8988T (cell line): ENCODE results near the gene ZDHHC5.

Experiments
- DNase-seq: peaks from one replicate; pipeline ENCODE4 v3.0.0; 2011

Gene ZDHHC5

DNA sequence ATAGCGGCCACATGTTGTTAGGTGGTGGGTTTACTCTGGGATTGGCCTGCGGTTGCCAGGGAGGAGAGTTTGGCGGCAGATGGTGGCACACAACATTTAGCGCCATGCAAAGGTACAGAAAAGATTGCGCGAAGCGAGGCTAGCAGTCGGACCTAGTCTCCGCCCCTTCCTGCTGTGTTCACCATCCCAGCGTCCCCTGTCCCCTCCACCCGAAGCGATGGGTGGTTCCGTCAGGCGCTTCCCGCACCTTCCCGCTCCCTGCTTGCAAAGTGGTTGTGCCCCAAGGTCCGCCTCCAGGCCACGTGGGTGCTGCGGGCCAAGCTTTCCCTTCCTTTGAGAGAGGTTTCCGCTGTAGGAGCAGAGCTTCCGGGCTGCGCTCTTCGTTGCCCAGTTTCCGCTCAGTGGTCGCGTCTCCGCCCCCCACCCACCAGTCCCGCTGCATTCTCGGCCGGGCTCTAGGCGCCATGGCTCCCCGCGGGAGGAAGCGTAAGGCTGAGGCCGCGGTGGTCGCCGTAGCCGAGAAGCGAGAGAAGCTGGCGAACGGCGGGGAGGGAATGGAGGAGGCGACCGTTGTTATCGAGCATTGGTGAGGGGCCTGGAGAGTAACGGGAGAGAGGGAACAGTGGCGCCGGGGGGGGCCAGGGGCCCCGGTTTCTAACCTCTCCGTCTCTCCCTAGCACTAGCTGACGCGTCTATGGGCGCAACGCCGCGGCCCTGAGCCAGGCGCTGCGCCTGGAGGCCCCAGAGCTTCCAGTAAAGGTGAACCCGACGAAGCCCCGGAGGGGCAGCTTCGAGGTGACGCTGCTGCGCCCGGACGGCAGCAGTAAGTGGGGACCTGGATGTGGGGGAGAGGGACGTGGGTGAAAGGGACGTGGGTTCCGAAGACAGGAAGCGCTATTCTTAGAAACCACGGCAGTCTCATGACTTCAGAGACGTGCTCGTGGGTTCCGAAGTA lies 73.5 kb downstream of the ZDHHC5 start, which contains the start of gene SELENOH:
TSS of gene SELENOH (plus strand) at position 360 of the 955 bp plus-strand sequence. CDS start at position 465, 105 bp downstream.
- peak; percentile 86 for DNase-seq

GRCh38 chr11:57742087-57742452 lies 74.2 kb downstream of the ZDHHC5 start:
- no peak for DNase-seq

DNA sequence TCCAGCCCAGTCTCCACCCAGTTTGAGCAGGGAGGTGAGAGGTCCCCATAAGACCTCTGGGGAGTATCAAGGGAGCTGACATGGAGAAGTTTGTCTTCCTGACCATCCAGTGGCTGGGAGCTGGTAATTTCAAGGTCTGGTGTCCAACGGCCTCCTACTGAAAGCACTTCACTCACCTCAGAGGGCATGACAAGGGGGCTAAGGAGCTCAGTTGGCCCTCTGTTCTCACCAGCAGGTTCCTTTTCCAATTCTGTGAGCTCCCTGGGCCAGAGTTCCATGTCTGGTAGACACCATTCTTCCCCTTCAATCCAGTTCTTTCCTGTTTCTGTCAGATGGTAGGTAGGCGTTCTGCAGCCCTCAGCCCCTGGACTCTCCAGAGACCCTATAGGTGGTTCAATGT lies 76.4 kb downstream of the ZDHHC5 start:
- DNase-seq, result no peak

DNA sequence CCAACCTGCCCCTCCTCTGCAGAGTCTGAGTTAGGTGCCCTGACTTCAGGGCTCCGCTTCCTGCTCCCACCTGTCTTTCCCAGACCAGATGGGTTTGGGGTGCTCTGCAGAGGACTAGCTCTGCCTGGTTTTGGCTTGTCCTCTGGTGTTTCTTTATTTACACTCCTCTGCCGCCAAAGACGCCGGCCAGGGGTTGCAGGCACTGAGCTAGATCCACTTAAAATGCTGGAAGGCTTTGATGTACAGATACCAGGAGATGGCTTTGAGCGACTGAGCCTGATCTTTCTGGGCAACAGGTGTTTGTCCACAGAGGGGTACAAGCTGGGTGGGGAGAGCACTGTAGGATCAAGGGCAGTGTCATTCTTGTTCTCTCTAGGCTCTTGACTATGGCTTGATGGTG lies 77.3 kb downstream of the ZDHHC5 start:
- DNase-seq, result no peak

DNA sequence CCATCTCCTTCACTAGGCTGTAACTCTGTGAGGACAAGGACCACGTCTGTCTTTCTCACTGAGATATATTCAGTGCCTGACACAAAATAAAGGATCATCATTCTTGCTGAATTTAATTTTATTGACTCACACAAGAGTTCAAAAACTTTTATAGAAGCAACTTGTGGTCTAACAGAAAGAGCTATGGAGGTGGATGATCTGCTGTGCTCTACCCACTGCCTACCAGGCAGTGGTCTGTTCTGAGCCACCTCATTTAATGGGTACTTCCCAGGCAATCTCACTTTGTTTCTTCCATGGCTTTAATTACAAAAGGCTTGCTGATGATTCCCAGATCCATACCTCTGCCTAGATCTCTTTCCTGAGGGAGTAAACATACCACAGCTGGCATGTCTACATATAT lies 79.0 kb downstream of the ZDHHC5 start:
- DNase-seq, result no peak
